GM19035 (cell line): Measurements from ENCODE around the gene SNRPA1.
"Not testable (repeated sequence)": the region's sequence is repeated elsewhere in the genome, so short reads cannot be mapped to it uniquely, and the experiment has no call there.

Source experiments
- ATAC-seq: cut with Tn5 transposase; IDR thresholded peaks from one replicate; pipeline ENCODE4 v1.9.1; 2021; ENCODE audit not compliant: unreplicated experiment

Gene SNRPA1

DNA sequence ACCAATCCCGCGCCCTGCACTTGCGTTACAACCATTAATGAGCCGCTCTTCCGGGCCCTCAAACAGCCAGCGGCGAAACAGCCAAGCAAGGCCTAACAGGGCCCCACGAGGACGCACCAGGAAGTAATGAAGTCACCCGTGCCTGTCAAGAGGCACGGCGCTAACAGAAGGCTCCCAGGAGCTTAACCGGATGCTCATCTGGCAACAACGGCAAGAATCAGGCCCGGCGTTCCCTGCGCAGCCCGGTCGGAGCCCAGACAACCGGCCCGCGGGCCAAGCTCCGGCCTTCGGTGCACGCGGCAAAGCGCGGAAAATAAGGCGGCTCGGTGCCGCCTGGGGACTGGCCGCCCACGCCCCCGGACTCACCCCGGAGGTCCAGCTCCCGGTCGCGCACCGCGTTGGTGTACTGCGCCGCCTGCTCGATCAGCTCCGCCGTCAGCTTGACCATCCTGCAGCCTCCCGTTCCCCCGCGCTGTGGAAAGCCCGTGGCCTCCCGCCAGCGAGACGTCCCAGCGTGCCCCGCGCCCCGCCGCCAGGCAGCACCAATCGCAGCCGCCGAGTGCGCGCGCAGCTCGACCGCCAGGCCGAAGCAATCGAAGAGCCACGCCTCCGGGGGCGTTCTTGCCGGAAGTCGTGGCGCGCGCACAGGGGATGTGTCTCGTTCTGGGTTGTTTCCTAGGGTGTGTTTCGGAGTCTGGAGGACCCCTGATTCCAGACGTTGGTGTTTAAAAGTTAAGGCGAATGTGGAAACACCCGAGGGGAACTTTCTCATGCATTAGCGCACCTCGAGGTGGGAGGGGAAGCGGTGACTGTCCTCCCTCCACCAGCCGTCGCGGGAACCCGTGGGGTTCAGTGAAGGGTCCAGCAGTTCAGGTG is at the start of gene SNRPA1:
TSS of gene SNRPA1 (minus strand) at position 518 of the 876 bp plus-strand sequence. CDS start at position 448, 70 bp downstream.
- peak; percentile 75 for ATAC-seq

DNA sequence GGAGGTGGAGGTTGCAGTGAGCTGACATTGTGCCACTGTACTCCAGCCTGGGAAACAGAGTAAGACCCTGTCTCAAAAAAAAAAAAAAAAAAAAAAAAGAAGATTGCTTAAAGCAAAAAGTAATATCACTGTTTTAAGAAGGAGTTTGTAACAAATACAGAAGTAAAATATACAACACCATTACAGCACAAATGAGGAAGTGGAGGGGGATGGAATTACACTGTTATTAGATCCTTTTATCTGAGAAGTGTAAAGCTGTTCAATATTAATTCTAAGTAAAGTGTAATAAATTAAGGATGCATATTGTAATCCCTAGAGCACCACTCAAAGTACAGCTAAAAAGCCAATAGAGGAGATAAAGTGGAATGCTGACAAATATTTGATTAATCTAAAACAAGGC is 47.0 kb upstream of the SNRPA1 start:
- no peak for ATAC-seq

DNA sequence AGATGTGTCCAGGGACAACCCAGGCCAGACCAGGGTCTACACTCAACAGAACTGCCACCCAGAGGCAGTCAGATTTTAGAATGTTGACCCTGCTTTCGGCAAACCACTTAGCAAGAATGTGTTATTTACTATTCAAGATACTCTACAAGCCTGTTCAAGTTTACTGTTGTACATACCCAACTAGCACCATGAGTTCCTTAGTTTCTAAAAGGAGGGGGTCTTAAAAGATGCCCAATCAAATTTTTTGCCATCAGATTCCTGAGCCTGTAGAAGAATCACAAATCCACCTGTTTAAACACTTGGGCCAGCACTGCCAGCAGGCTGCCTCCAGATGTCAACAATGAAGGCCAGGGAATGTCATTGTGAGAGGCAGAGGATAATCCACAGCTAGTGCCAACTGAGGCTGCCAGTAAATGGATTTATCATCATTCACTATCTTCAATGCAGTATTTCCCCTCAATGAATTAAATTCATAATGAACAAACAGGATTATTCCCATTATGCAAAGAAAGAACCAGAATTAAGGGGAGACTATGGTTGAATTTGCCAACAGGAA is 43.5 kb upstream of the SNRPA1 start:
- no peak for ATAC-seq

DNA sequence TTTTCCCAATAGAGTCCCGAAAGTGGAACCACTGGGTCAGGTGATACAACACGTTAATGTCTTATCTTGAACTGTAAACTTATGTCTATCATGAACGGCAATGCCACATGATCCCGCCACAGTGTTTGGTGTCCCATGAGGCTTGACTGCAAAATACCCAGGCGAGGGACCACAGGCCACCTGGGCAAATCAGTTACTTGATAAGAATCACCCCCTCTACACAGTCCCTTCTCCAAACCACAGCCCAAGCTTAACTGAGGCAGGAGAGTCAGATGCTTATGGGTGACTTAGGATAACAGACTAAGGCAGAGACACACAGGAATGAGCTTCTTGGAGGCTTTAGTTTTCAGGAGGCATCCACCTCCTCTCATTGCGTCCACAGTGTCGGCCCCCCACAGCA is 42.9 kb upstream of the SNRPA1 start:
- no peak for ATAC-seq

DNA sequence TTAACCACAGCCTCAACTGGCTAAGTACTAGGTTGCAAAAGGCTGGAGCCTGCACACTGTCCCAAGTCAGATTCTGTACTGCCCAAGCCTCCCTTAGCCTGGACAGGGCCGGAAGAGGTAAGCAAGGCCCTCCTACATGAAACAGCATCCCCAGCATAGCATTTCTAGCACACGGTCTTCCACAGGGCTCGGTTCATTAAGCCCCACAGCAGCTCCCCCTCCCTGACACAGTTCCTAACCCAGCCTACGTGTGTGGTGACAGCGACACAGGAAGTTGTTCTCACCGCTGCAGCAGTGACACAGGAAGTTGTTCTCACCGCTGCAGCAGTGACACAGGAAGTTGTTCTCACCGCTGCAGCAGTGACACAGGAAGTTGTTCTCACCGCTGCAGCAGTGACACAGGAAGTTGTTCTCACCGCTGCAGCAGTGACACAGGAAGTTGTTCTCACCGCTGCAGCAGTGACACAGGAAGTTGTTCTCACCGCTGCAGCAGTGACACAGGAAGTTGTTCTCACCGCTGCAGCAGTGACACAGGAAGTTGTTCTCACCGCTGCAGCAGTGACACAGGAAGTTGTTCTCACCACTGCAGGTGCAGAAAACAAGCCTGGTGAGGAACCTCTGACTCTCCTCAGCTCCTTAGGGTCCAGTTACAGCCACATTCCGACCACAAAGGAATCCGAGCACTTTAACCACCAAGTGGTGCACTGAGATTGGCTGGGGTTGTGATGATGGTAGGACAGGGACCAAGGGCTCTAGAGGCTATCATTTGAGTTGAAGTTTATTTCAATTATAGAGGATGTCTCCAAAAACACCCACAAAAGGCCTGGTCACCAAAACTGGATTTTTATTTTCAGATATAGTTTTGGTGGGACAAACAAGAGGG is 39.1 kb upstream of the SNRPA1 start:
- not testable (repeated sequence) for ATAC-seq

DNA sequence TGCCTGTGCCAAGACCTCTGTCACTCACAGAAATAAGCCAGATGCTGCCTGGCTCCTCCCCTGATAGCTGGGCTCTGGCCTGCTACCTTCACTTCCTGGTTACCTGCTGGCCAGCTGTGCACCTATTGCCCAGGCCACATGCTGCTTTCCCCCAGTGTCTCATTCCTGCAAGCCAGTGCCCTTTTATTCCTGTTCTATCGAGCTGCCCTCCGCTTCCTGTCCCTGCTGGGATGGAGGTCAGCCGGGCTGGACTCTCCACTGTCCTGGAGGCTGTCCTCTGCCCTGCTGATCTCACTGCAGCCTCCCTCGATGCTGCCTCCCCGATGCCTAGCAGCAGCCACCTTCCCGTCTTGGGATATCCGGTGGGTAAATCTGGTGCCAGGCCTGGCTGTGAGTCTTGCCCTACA is 37.0 kb upstream of the SNRPA1 start:
- no peak for ATAC-seq

DNA sequence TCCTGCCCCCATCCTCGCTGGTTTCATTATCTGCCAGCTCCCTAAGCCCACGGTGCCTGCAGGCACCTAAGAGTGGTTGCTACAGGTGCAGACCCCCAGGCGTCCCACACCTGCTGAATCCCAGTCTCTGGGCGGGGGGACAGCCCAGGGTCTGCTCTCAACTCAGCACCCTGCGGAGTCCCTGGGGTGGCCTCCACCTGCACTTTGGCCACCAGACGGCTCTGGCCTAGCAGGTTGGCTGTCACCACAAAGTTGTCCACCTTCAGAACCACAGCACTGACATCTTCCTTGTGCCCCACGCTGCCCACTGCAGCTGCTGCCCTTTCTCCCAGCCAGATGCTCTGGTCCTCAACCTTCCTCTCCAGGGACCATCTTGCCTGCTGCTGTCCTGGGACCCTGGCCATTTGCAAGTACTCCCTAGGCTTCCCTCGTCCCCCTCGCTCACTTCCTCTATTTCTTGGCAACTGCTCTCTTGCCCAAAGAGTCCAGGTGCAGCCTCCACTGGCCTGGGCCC is 34.9 kb upstream of the SNRPA1 start:
- ATAC-seq, result no peak

DNA sequence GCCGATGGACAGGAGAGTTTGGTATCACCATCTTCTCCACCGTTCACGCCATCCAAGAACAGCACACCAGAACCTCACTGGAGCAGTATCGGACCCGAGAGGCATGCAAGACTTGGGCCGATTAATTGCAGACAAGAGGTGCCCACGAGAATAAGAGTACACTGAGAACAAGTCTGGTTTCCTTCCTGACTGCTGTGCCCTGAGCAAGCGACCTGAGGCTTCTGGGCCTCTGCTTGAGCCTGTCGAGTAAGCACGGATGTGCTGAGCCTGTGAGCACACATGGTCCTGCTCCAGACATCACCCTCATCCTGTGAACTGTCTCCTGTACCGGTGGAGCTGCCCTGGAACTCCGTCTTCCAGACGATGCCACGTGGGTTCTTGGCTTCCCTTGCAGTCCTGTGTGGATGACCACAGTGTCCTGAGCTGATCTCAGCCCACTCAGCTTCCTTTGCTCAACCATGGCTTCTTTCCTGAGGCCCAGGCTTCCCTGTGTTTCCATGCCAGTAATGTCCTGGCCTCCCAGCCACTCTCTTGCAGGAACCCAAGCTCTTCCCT is 34.3 kb upstream of the SNRPA1 start:
- ATAC-seq, result no peak

DNA sequence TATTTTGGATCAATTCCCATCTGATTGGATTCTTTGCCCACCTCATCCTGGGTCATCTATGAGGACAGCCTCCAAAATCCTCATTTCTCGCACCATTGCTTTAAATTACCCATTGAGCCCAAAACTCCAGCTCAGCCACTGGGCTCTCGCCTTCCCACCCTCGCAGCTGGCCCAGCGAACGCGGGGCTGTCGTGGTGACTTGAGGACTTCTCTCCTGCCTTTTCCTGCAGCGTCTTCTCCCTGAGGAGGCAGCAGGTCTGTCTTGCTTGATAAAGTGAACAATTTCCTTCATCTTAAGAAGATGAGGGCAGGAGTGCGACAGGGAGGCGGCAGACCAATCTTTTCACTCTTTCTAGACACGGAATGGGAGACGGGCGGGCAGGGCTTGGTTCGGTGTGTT is 33.0 kb upstream of the SNRPA1 start:
- ATAC-seq, result no peak

DNA sequence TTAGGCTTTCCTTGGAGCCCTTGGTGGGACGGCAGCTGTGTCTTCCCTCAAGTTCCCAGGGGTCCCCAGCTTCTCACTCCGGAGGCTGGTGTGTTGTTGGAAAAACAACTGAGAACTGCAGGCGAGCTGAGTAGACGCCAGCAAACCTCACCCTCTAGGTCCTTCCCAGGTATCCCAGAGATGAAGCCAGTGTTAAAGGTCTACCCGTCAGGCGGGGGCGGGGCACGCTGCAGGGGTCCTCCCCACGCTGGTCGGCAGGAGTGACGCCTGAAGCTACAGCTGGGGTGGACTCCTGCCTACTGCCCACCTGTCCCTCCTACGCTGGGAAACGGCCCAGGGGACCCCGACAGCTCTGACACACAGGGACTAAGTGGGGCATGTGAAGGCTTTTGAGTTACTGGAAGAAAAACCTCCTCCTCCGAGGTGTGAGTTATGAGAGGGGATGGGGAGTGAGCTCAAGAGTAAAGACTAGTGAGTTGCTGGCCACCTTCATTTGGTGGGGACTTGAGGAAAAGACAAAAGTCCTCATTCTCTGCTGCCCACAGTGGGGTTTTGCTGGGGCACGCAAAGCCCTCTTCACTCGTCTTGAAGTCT is 32.2 kb upstream of the SNRPA1 start:
- no peak for ATAC-seq

DNA sequence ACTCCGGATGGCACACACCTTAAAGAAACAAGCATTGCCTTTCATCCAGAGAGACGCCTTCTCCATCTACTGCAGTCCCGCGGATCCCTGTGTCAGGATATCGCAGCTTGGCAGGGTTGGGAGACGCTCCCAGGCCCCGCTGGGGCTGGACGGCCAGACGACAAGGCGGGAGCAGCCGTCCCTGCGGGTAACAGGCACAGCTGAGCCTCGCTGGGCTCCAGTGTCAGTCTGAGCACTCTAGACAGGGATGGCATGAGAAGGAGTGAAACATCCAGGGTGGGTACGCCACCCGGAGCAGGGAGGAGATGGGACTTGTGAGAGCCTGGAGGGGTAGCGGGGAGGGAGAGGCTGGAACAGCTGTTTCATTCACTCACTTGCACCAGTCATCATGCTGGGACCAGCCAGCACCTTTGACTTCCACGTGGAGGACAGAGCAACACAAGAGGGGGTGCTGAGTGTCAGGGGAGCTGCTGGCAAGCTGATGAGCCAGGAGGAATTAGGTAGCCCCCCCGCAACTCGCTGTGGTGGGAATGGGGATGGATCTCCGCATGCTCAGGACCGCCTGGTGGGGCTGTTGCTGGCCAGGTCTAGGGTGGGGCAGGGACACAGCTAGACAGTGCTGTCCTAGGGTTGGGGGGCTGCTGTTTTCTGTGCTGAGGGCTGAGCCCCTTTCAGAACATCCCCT is 31.6 kb upstream of the SNRPA1 start:
- no peak for ATAC-seq

DNA sequence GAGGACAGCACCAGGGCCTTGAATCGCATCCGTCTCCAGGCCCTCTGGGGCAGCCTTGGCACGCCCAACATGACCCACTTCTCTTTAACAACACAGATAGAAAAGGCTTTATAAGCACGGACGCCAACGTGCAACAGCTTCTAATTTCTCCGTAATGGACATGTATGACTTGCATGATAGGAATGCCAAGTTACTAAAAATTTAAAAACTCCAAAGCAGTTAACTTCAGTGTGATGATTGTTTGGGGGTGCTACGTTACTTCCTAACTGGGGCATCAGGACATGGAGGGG is 30.9 kb upstream of the SNRPA1 start:
- ATAC-seq, result no peak

DNA sequence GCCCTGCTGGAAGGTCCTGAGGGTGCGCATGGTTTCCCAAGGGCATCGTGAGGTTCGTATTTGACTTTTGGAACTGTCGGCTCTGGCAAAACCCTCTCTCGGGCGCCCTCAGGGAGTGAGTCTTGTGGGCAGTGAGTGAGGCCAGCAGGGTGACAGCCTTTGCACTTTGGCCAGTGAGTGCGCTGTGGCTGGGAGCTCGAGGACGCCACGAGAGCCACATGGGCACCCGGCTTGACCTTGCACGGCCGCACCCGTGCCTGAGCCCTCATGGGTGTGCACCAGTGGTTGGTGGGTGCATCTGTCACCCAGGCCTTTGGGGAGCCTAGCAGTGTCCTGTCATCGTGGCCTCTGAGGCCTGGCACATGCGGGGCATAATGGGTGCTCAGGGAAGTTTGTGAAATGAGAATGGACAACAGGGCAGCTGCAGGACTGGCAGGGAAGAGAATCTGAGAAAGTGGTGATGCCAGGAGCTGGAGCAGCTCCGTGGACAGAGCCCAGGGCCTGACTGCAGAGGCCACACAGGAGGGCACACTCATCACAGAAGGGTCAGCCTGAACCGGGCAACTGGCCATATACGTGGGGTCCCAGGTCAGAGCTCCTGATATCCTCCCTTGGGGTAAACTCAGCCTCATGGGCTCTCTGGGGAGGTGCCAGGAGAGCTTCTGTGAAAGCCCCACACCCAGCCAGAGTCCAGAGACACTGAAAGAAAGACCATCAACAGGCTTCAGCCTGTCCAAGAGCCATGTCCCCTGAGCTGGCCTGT is 30.4 kb upstream of the SNRPA1 start:
- no peak for ATAC-seq

DNA sequence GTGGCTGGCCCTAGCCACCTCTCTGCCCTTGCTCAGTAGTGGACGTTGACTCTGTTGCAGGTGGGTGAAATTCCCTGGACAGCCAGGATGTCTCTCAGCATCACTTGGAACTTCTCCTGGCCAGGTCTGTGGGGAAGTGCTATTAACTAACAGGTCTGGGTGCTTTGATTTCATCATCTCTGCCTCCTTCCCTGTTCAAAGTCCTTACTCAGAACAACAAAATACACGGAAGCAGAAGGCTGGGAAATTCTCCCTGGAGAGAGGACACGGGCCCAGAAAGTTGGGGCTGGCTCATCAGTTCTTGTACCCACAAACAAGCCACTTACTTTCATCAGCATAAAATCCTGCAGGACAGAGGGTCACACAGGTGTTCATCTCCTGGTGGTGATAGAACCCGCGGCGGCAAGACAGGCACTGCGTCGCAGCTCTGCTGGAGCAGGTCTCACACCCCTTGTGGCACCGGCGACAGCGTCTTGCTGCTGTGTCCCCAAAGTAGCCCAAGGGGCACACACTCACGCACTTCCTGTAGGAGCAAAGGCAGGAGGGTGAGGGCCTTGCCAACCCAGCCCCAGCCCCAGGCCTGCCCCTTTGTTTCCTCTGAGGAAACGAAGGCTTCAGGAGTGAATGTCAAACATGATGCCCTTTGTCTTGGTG is 29.6 kb upstream of the SNRPA1 start:
- no peak for ATAC-seq

DNA sequence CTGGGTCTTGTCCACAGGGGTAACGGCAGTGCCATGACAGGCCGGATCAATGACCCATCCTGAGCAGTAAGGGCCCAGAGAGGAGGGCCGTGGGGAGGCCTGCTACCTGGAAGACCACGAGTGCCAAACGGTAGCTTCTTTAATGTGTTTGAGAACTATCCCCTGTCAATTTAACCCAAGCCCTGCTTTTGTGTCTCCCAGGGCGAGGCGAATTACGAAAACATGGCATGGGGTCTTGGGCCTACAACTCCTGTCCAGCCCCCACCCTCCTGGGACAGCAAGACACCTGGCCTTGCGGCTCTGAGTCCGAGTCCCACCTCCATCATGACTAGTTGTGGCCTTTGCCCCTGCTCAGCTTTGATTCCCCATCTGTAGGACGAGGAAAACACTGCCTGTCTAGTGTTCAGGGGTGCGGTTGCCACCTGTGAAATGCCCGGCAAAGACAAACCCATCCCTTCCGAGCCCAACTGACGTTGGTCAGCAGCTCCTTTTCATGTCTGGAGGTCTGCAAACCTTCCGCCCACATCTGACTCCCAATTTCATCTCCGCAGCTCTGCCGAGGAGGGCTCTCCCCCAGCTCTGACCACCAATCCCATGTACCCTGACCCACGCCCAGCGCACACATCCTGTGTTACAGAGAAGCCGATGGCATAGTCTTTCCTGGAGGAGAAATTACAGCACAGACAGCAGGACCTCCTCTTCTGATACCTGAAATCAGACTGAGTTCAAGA is 28.9 kb upstream of the SNRPA1 start:
- ATAC-seq, result no peak

DNA sequence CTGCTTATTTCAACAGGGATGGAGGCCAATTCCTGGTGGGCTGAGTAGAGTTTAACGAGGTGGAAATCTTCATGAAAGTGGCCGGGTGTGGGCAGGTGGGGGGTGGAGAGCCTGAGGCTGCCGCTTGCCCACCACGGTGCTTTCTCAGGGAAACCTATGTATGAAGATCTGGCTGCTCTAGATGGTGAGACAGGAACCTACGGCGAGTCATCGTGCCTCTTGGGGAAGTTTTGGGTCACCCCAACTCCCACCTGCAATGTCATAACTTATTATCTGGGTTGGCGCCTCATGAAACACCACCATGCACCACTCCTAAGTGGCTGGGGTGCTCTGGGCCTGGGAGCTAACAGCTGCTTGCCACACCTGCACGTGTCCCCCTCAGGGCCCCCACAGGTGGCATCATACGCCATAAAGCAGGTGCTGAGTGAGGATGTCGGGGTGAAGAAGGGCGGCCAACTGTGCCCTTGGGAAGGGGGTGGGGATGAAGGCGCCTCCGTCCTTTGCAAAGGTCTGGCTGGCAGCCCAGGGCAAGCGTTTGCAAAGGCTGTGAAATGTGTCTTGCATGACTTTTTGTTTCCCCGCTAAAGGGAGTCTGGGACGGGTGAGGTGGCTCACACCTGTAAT is 27.9 kb upstream of the SNRPA1 start:
- no peak for ATAC-seq

DNA sequence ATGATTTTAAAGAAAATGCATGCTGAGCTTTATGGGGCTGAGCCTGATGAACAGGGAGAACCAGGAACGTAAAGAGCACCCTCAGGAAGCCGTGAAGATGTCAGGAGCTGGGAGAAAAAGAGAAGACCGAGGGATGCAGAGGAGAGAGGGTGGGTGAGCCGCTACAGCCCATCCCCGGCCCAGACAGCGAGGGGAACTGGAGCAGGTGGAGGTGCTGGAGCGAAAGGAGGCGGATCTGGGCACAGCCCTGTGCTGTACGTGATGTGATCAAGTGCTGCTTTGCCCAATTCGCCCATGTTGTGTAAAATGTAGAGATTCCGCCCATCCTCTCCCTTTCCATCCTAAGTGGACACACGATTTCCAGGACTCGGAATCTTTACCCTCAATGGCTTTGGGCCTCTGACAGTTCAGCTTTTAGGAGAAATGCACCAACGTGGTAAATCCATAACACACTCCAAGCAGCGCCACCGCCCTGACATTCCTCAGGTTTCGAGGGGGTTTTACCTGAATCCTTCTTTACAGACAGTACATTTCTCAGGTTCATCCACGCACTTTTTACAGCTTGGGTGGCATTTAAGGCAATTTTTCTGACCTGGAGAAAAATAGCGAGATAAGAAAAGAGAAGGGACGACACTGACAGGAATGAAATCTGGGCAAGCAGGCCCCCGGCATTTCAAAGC is 27.1 kb upstream of the SNRPA1 start:
- no peak for ATAC-seq
